ENCODE data around the gene PLA2R1.
A peak's percentile ranks its signal among the peaks of the same experiment; 100 is the strongest.

Gene PLA2R1

GRCh38 chr2:159926695-159927094 lies 135.7 kb downstream of the PLA2R1 start:
- DNase-seq (ENCODE audit: low spot score): no peak

GRCh38 chr2:159925975-159926374 lies 136.4 kb downstream of the PLA2R1 start:
- DNase-seq (ENCODE audit: low spot score): no peak

- no peak for DNase-seq (ENCODE audit: low spot score)
These were observed 139.9 kb downstream of the PLA2R1 start for GRCh38 chr2:159922563-159922962.

- DNase-seq (ENCODE audit: low spot score): peak; percentile 89
These were observed 140.5 kb downstream of the PLA2R1 start for GRCh38 chr2:159921752-159922404.

GRCh38 chr2:159916511-159916910 lies 145.9 kb downstream of the PLA2R1 start:
- no peak for DNase-seq (ENCODE audit: low spot score)

GRCh38 chr2:159913900-159914299 lies 148.5 kb downstream of the PLA2R1 start:
- DNase-seq (ENCODE audit: low spot score): no peak

GRCh38 chr2:159912580-159912979 lies 149.8 kb downstream of the PLA2R1 start:
- DNase-seq (ENCODE audit: low spot score): no peak

- DNase-seq (ENCODE audit: low spot score): no peak
These were observed 151.5 kb downstream of the PLA2R1 start for GRCh38 chr2:159910951-159911350.

- DNase-seq (ENCODE audit: low spot score): no peak
These were observed 153.8 kb downstream of the PLA2R1 start for GRCh38 chr2:159908623-159909022.

GRCh38 chr2:159907909-159908308 lies 154.5 kb downstream of the PLA2R1 start:
- DNase-seq (ENCODE audit: low spot score): no peak

GRCh38 chr2:159905926-159906714 lies 156.3 kb downstream of the PLA2R1 start:
- peak; percentile 77 for DNase-seq (ENCODE audit: low spot score)

GRCh38 chr2:159904959-159905305 lies 157.5 kb downstream of the PLA2R1 start:
- DNase-seq (ENCODE audit: low spot score): no peak

GRCh38 chr2:159904127-159904958 lies 158.1 kb downstream of the PLA2R1 start, which contains the start of gene LY75:
Gene LY75, minus strand, starts transcription at chr2:159904756.
- DNase-seq (ENCODE audit: low spot score): no peak

GRCh38 chr2:159903443-159904126 lies 158.8 kb downstream of the PLA2R1 start:
- no peak for DNase-seq (ENCODE audit: low spot score)

- no peak for DNase-seq (ENCODE audit: low spot score)
These were observed 159.7 kb downstream of the PLA2R1 start for GRCh38 chr2:159902722-159903121.

- no peak for DNase-seq (ENCODE audit: low spot score)
These were observed 162.1 kb downstream of the PLA2R1 start for GRCh38 chr2:159900343-159900742.

GRCh38 chr2:159898441-159898840 lies 164.0 kb downstream of the PLA2R1 start:
- no peak for DNase-seq (ENCODE audit: low spot score)

GRCh38 chr2:159897720-159898119 lies 164.7 kb downstream of the PLA2R1 start:
- DNase-seq (ENCODE audit: low spot score): no peak

- no peak for DNase-seq (ENCODE audit: low spot score)
These were observed 165.3 kb downstream of the PLA2R1 start for GRCh38 chr2:159897081-159897480.

- DNase-seq (ENCODE audit: low spot score): no peak
These were observed 167.0 kb downstream of the PLA2R1 start for GRCh38 chr2:159895258-159896065.

- no peak for DNase-seq (ENCODE audit: low spot score)
These were observed 168.1 kb downstream of the PLA2R1 start for GRCh38 chr2:159894145-159894838.
